ENCODE results near the gene TBC1D22A.

TBC1D22A gene

GRCh38 chr22:47199261-47199978 is 437.0 kb downstream of the TBC1D22A start:
- DNase-seq, result peak; percentile 9

GRCh38 chr22:47199979-47200272 is 437.5 kb downstream of the TBC1D22A start:
- no peak for DNase-seq

DNA sequence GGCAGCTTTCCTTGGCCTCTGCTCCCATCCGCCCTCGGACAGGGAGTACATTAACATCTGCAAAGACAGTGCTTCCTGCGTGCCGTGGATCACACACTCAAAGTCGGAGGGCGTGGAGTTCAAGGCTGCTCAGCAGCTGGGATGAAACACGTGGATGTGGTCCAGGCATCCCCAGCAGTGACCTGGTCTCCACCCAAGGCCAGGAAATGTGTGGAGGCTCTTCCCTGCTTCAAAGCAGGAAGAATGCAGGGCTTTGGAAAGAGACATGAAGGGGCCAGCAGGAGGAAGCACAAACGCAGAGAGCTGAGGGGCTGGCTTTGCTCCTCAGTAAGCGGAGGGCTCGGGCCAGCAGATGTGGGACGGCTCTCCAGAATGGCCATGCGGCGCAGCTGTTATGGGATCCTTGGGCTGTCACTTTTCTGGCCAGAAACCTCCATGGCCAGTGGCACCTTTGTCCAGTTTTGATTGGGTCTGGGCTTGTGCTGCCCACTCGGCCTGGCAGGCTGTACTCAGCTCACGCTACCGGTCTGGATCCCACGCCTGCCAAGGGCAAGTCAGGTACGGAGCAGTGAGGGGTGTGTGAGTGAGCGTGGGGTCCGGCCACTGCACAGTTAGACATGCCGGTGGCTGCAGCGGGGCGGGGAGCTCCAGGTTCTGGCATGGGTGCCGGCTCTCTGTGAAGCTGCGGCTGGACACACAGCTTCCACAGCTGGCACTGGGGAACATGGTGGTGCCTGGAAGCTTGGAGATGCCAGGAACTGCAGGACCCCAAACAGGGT is 438.0 kb downstream of the TBC1D22A start:
- DNase-seq, result no peak

DNA sequence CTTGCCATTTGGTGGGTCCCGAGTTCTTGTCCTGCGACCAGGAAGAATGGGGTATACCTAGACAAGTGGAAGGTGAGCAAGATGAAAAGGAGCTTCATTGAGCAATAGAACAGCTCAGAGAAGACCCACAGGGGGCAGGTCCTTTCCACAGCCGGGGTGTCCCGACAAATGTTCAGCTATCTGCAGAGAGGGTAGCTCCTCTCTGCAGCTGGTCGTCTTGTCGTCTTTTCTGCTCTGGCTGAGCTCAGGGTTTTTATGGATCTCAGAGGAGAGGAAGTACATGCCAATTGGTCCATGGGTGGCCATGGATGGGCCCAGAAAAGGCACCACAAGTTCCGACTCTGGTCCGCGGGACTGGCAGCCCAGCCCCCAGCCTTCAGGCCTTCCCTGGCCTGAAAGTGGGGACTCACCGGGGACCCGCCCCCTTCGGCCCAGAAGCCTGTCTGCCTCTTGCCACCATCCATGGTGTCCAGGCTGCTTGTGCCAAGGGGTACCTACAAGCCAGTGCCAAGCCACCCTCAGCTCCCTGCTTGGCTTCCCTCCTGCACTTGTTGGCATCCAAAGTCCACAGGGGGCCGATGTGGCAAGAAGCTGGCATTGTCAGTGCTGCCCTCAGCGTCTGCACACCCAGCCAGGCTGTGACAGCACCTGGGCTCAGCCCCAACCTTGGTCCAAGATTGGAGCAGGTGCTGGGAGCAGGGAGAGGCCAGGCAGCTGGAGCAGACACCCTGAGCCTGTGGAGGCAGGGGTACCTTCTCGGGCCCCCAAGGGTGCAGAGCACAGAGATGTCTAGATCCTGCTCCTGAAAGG is 438.9 kb downstream of the TBC1D22A start:
- peak; percentile 14 for DNase-seq

- DNase-seq, result peak; percentile 12
Observed at GRCh38 chr22:47201996-47202818, 439.8 kb downstream of the TBC1D22A start.

- peak; percentile 8 for DNase-seq
Observed at GRCh38 chr22:47202819-47203553, 440.5 kb downstream of the TBC1D22A start.

DNA sequence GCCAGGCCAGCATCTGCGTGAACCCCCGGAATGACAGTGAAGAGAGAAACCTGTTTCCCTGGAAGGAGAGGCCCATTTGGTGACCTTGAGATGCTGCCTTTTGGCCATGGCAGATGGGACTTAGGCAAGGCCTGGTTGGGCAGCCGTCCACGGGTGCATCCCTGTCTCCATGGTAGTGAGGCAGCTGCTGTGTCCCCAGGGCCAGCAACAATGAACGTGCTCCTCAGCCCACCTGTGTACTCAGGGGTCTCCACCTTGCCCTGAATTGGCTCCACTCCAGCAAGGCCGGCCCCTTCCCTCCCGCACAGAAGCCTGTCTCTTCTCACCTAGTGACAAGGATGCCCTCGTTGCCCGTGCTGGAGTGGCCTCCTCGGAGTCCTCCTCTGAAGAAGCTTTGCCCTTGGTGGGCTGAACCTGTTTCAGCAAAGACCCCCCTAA is 441.1 kb downstream of the TBC1D22A start:
- DNase-seq, result peak; percentile 12

DNA sequence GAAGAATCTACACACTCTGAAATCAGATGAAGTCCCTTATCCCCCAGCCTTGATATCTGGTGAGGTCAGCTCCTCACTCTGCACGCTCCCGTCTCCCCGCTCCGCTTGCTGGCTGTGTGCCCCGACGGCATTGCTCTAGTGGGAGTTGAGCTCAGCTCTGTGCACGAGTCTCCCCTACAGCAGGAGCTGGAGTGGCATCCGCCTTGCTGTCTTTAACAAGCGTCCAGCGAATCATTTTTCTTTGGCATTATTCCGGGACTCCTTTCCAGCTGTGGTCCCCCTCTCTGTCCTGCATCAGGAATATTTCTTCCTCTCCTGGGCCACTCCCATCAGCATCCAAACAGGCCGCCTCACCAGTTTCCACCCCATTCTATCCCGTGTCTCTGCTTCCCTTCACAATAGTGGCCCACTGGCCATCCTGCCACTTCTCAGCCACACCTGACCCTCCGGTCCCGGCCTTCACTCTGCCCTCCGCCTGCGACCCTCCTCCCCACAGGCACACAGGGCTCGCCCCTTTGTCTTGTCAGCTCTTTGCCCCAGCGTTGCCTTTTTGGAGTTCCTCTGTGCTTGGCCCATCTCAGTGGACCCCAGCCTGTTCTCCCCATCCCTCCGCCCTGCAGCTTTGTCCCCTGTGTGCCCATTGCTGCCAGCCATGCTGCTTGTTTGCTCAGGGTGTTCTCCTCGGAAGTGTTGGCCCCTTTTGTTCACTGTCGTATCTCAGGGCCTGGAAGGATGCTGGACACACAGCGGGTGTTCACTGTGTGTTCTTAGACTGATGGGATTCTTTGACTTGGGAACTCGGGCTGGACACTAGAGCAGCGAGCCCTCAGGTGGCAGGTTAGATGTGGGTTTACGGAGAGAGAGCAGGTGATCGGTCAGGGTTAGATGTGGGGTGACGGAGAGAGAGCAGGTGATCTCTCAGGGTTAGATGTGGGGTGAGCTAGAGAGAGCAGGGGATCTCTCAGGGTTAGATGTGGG is 441.8 kb downstream of the TBC1D22A start:
- DNase-seq, result no peak

GRCh38 chr22:47205081-47205491 is 442.6 kb downstream of the TBC1D22A start:
- no peak for DNase-seq

DNA sequence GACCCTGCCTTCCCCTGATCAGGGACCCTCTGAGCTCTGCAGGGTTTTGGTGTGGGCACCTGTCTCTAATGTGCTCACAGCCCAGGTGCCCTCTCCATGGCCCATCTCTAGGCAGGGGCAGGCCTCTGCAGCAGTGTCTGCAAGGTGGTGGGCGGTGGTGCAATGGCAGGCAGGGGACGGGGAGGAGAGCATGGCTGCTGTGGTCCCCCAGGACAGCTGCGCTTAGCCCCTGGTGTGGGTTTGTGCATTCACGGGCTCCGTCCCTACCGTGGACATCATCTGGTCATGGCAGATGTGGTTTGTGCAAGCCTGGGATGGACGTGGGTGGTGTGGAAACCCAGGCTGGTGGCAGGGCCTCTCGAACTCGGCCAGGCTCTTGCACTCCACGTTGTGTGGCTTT is 443.1 kb downstream of the TBC1D22A start:
- DNase-seq, result peak; percentile 5

DNA sequence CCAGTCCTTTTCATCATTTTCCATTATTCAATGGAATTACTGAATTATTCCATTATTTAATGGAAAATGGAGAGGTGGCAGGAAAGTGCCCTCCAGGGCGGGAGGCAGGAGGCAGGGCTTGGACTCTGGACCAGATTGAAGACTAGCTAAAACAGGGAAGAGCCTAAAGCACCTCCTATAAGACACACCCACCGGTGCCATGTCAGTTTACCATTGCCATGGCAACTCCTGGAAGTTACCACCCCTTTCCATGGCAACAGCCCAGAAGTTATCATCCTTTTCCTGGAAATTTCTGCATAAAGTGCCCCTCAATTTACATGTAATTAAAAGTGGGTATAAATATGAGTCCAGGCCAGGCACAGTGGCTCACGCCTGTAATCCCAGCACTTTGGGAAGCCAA is 443.7 kb downstream of the TBC1D22A start:
- no peak for DNase-seq

DNA sequence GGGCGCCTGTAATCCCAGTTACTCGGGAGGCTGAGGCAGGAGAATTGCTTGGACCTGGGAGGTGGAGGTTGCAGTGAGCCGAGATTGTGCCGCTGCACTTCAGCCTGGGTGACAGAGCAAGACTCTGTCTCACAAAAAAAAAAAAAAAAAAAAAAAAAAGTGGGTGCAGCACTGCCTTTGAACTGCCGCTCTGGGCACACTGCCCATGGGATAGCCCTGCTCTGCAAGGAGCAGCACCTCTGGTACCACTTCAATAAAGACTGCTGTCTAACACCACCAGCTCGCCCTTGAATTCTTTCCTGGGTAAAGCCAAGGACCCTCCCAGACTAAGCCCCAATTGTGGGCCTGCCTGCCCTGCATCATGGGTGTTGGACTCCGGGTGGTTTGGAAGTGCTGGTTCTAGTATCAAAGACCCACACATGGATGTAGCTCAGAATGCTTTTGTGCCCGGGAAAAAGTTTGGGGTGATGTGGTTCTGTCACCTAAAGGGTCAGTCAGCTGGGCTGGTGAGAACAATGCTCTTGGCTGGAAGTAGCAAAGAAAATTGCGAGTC is 444.3 kb downstream of the TBC1D22A start:
- DNase-seq, result peak; percentile 2

DNA sequence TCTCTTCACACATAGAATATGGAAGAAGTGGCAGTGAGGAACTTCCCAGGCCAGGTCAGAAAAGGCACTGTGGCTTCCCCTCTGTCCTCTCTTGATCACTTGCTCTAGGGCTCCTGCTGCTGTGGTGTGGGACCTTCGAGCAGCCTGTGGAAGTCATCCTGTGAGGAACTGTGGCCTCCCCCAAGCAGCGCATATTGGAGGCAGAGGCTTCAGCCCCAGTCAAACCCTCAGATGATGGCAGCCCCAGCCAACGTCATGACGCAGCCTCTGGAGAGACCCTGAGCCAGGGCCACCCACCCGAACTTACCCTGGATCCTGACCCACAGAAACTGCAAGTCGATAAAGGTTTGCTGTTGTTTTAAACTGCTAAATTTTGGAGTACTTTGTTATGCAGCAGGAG is 444.9 kb downstream of the TBC1D22A start:
- peak; percentile 8 for DNase-seq

GRCh38 chr22:47207846-47208554 is 445.6 kb downstream of the TBC1D22A start:
- no peak for DNase-seq

GRCh38 chr22:47208630-47209029 is 446.2 kb downstream of the TBC1D22A start:
- no peak for DNase-seq

DNA sequence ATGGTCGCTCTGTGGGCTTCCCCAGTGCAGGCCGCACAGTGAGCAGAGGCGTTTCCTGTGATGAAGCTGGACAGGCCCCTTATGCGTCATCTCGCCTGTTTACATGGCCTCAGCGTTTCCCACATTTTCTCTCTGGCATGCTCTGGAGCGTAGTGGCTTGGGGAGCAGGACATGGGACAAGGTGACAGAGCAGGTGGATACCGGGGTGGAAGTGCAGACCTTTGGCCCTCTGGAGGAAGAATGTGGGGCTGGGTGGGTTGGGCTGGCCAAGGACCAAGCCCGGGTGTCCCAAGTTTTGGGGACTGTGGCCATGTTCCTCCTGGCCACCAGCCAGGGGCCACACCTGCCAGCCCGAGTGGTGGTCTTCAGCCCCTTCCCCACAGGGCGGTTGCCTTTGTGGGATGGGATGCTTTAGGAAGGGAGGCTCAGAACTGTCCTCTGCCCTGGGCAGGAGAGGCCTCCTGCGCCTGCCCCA is 446.6 kb downstream of the TBC1D22A start:
- no peak for DNase-seq

DNA sequence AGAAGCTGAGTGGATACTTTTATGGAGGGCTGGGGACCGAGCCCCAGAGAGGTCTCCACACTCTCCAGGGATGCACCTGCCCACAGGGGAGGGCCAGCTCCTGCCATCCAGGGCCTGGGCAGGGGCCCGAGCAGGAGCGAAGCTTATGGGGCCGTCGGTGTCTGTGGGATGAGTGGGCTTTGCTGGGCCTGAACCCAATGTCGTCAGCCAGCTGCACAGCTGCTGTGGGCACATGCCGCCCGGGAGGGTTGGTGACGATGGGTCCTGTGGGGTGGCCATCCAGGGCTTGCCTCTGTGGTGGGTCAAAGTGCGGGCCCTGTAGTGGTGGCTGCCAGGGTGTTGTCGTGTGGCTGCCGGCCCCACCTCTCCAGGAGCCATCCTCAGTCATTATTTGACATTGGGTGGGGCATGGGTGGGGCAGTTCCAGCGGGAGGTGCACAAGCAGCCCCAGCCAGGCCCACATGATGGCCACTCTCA is 447.1 kb downstream of the TBC1D22A start:
- peak; percentile 4 for DNase-seq

GRCh38 chr22:47210112-47210657 is 447.7 kb downstream of the TBC1D22A start:
- DNase-seq, result peak; percentile 12

GRCh38 chr22:47210686-47211085 is 448.2 kb downstream of the TBC1D22A start:
- DNase-seq, result peak; percentile 3
